ENCODE measurements around the gene ANO3. TPM values are rescaled to one million over a fixed set of nuclear protein-coding genes. Genes with fewer than 3 reads are reported as not detected.

ANO3 gene
- total RNA-seq, 4 donors from 2014 or later = 1.6 to 14.3 (median 4.3) TPM

DNA sequence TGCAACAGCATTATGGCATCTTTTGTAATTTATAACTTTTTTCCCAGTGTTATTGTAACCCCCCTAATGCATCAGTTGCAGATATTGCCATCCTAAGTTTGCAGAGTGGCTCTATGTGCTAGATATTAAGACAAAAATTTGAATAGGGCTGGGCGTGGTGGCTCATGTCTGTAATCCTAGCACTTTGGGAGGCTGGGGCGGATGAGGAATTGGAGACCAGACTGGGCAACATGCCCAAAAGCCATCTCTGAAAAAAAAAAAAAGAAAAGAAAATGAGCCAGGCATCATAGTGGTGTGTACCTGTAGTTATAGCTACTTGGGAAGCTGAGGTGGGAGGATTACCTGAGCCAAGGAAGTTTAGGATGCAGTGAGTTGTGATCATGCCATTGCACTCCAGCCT lies 290.3 kb downstream of the ANO3 start:
- TF ChIP-seq, protein P1, sequence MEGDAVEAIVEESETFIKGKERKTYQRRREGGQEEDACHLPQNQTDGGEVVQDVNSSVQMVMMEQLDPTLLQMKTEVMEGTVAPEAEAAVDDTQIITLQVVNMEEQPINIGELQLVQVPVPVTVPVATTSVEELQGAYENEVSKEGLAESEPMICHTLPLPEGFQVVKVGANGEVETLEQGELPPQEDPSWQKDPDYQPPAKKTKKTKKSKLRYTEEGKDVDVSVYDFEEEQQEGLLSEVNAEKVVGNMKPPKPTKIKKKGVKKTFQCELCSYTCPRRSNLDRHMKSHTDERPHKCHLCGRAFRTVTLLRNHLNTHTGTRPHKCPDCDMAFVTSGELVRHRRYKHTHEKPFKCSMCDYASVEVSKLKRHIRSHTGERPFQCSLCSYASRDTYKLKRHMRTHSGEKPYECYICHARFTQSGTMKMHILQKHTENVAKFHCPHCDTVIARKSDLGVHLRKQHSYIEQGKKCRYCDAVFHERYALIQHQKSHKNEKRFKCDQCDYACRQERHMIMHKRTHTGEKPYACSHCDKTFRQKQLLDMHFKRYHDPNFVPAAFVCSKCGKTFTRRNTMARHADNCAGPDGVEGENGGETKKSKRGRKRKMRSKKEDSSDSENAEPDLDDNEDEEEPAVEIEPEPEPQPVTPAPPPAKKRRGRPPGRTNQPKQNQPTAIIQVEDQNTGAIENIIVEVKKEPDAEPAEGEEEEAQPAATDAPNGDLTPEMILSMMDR (IDR thresholded peaks at IDR 0.05; ENCODE audit: low read depth) = no peak

DNA sequence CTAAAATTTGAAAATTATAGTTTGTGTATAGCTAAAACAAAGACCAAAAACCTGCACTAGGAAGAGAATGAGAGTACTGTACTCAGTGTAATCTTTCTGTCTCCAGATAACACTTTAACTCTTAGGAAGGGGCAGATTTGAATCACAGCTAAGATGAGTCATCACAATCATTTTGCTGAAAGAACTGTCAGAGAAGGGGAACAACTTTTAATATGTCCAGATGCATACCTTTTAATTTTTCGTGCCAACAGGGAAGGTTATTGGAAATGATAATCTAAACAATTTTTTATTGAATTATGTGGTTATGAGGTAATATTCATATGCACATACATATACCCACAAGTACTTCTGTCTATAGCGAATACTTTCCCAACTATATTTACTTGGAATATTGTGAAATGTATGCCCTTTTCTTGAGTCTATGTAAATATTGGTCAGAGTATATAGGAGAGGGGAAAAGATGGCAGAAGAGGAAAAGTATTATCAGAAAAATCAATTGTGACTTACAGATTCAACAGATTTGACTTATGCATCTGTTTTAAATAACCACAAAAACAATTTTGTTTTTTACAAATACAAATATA lies 291.2 kb downstream of the ANO3 start:
- TF ChIP-seq, protein P1 (IDR thresholded peaks at IDR 0.05; ENCODE audit: low read depth) = no peak

DNA sequence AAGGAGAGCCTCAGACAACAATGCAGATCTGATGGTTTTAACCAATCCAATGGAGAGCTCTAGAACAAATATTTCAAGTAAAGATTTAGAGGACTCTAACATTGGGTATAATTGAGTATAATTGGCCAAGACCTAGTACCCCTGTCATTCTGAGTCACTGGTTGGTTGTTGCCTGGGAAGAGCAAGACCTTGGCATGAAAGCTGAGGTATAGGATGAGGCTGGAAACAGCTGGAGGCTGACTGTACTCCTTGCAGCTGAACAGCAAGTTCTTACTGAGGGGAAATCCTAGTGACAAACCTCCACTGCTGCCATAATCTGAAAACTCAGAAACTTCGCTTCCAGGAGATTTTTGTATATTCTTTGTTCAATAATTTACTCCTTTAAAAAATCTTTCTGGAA lies 294.4 kb downstream of the ANO3 start:
- TF ChIP-seq, protein P1 (IDR thresholded peaks at IDR 0.05; ENCODE audit: low read depth) = no peak

DNA sequence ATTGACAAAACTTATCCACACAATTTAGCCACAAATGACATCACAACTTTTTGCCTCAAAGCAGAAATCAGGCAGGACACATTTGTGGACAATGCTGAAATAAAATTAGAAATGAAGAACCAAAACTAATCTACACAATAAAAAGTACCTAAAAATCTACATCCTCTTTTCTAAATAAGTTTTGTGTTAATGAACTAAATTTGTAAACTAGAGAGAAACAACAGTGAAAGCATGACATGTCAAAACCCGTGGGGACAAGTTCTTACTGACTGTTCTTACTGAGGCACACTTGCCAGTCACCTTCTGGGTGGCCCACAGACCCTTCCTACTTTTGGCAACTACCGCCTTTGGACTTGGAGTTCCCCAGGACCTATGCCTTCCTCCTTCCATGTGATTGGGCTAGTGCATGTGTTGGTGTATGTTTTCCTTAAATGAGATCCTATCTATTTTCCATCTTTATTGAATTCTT lies 300.8 kb downstream of the ANO3 start:
- TF ChIP-seq, protein P1 (IDR thresholded peaks at IDR 0.05; ENCODE audit: low read depth) = no peak

DNA sequence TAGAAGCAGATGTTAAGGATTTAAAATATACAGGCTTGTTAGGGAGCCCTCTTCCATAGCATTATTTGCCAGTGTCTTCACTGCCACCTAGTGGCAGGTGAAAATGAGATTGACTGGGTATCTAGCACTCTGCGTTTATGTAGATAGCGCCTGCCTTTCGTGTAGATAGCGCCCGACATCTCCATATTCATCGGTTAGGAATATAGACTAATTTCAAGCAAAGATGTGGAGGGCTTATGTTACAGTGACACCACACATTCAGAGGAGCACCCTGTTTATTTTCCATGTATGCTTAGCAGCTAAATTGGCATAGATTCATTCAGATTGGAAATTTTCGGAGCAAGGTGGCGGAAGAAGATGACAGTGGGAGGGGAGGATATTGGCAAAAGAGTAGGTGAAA lies 318.0 kb downstream of the ANO3 start:
- TF ChIP-seq, protein P1 (IDR thresholded peaks at IDR 0.05; ENCODE audit: low read depth) = no peak

DNA sequence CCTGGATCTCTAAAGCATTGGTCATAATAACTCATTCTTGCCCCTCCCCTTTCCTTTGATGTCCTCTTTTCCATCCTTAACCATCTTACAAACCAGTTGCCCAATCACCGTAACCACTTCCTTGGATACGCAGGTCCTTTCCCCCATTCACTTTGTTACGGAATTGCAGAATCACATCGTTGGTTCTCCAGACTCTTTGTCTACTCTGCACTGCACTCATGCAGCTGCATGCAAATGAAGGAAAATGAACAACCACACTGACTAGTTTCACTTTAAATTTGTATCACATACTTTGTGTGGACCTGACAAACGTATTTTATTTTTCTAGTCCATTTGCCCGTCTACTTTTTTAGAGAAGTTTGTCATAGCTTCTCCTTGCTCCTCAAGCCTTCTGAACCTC lies 320.0 kb downstream of the ANO3 start:
- TF ChIP-seq, protein P1 (IDR thresholded peaks at IDR 0.05; ENCODE audit: low read depth) = no peak

DNA sequence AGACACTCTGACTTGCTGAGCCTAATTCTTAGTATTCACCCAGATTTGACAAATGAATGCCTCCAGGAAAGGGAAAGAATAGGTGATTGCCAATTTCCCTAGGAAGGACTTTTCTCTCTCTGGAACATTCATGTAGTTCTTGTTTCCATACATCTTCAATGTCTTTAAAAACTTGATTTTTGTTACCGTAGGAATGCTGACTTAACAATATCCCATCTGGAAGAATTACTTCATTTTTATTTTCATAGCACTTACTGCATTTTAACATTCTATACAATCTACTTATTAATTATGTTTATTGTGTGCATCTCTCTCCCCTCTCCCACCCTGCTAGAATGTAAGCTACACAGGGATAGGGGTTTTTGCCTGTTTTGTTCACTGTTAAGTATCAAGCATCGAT lies 323.4 kb downstream of the ANO3 start:
- TF ChIP-seq, protein P1 (IDR thresholded peaks at IDR 0.05; ENCODE audit: low read depth) = no peak
